WTC11 (cell line): ENCODE data around the gene CYP2B6.

Experiments
- CREM ChIP-seq: sonication (generic); formaldehyde crosslinking; IDR thresholded peaks from 2 replicates; pipeline ENCODE4 v1.8.1; 2022; ENCODE audit warnings: mild to moderate bottlenecking, missing genetic modification reagents, moderate library complexity
- SP1 ChIP-seq: sonication (generic); formaldehyde crosslinking; conservative IDR thresholded peaks from 2 replicates; pipeline ENCODE4 v1.8.1; 2022; ENCODE audit warnings: missing genetic modification reagents
- TF ChIP-seq, protein P1 (sequence below): fragments of 200-600 bp; IDR thresholded peaks from 2 replicates; pipeline ENCODE4 v1.8.0; 2022; ENCODE audit warnings: antibody characterized with exemption

GRCh38 chr19:40960780-40961179 lies 30.3 kb upstream of the CYP2B6 start:
- TF ChIP-seq, protein P1, sequence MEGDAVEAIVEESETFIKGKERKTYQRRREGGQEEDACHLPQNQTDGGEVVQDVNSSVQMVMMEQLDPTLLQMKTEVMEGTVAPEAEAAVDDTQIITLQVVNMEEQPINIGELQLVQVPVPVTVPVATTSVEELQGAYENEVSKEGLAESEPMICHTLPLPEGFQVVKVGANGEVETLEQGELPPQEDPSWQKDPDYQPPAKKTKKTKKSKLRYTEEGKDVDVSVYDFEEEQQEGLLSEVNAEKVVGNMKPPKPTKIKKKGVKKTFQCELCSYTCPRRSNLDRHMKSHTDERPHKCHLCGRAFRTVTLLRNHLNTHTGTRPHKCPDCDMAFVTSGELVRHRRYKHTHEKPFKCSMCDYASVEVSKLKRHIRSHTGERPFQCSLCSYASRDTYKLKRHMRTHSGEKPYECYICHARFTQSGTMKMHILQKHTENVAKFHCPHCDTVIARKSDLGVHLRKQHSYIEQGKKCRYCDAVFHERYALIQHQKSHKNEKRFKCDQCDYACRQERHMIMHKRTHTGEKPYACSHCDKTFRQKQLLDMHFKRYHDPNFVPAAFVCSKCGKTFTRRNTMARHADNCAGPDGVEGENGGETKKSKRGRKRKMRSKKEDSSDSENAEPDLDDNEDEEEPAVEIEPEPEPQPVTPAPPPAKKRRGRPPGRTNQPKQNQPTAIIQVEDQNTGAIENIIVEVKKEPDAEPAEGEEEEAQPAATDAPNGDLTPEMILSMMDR, result no peak
- no peak for TF ChIP-seq CREM (CRISPR knock-in tag)
- no peak for TF ChIP-seq SP1
